ENCODE results near the gene TSPAN31. TPM values are rescaled to one million over a fixed set of nuclear protein-coding genes. Genes with fewer than 3 reads are reported as not detected.

Gene TSPAN31
- total and polyA plus RNA-seq, 9 of the 15 experiments (the other 6 are each of a cell fraction or from before 2014, with no cell fraction given): 11.3 to 26.4 (median 14.3) TPM

- FAIRE-seq: no peak
- peak in 1 of 4 experiments; percentile 23 for DNase-seq (ENCODE audit: extremely low read depth in 1 of 4, low spot score in 3 of 4)
- Histone ChIP-seq H3K27ac (ENCODE audit: extremely low read depth, low read depth, low read length) (no peak within 1 kb of the TSS), H3K36me3 (ENCODE audit: control insufficient read depth, insufficient read depth, low read length) (no peaks in the 10 kb centered on the region), H4K20me1 (replicated peaks; ENCODE audit: control insufficient read depth, insufficient read depth, low read length) (no peaks in the 10 kb centered on the region), H3K9me1 (ENCODE audit: control insufficient read depth, insufficient read depth, low read length) (no peaks in the 10 kb centered on the region), H3K27me3 (ENCODE audit: control insufficient read depth in 2 of 2, insufficient read depth in 2 of 2, low read length in 2 of 2) (peaks cover 2 to 36% of the 10 kb centered on the region in 2 experiments; a peak in 3 of 5 replicates), H3K4me1 (replicated peaks in 1 of 2; ENCODE audit: control insufficient read depth in 2 of 2, insufficient read depth in 2 of 2, low read length in 2 of 2) (peaks cover 9 to 36% of the 10 kb centered on the region in 2 experiments; a peak in 4 of 5 replicates), H3K9me3 (replicated peaks; ENCODE audit: control insufficient read depth, insufficient read depth, low read depth, low read length) (no peaks in the 10 kb centered on the region), H3K4me2 (ENCODE audit: insufficient read depth, low read length) (no peak within 1 kb of the TSS), H3K4me3 (no peak within 1 kb of the TSS), H3K9ac (ENCODE audit: insufficient read depth in 1 of 2, low read depth in 2 of 2, low read length in 2 of 2) (0 out of 4 replicates have a peak within 1 kb of the TSS, but pooled peaks of 1 of the 2 experiments have one; percentile 87), H3K79me2 (ENCODE audit: control insufficient read depth, insufficient read depth, low read length) (no peaks in the 10 kb centered on the region), H2AFZ (ENCODE audit: low read depth, low read length) (no peak within 1 kb of the TSS)
- no TSS peak for BruUV-seq (replicated peaks)
- intact Hi-C loops (cut with micrococcal nuclease): loop anchor here (5.0 kb wide), 1 partner anchor 216 kb away; the partner anchor contains the start of genes DDIT3 and MBD6
- ATAC-seq: no peak
- ChIA-PET CTCF (ENCODE audit: low intra/inter-chr PET ratio) (no interaction called here), POLR2A (interaction anchor here (0.7 to 1.1 kb wide), 4 partner anchors 9 to 148 kb away, joined by 3 to 6 read pairs (median 4); partner anchors contain the start of gene PIP4K2C)
- in situ Hi-C loops (cut with MboI): no loop called here
- WGBS (ENCODE audit: insufficient coverage, low coverage, missing lambda C conversion rate): 54% methylated on average over 8 of the region's 36 CpGs
- TF ChIP-seq FOXJ3 (CRISPR knock-in tag; IDR thresholded peaks at IDR 0.05) (no peak), ZNF76 (CRISPR knock-in tag; IDR thresholded peaks at IDR 0.05; ENCODE audit: borderline replicate concordance) (no peak), MTA1 (IDR thresholded peaks at IDR 0.05; ENCODE audit: borderline replicate concordance) (no peak), ZBTB7A (IDR thresholded peaks at IDR 0.05; ENCODE audit: borderline replicate concordance, control insufficient read depth, low read depth, low read length) (peak; percentile 52; the same call in 1 of the 2 replicates), MYBL2 (IDR thresholded peaks at IDR 0.05; ENCODE audit: low read depth) (no peak), MYBL2 (CRISPR knock-in tag; IDR thresholded peaks at IDR 0.05; ENCODE audit: borderline replicate concordance) (no peak), NR2C2 (CRISPR knock-in tag; IDR thresholded peaks at IDR 0.05) (no peak), NR2C2 (tag; IDR thresholded peaks at IDR 0.05) (no peak), ZBTB26 (CRISPR knock-in tag; IDR thresholded peaks at IDR 0.05) (no peak), NCOA4 (IDR thresholded peaks at IDR 0.05; ENCODE audit: partially characterized antibody) (no peak)
- TF ChIP-seq, protein P1, sequence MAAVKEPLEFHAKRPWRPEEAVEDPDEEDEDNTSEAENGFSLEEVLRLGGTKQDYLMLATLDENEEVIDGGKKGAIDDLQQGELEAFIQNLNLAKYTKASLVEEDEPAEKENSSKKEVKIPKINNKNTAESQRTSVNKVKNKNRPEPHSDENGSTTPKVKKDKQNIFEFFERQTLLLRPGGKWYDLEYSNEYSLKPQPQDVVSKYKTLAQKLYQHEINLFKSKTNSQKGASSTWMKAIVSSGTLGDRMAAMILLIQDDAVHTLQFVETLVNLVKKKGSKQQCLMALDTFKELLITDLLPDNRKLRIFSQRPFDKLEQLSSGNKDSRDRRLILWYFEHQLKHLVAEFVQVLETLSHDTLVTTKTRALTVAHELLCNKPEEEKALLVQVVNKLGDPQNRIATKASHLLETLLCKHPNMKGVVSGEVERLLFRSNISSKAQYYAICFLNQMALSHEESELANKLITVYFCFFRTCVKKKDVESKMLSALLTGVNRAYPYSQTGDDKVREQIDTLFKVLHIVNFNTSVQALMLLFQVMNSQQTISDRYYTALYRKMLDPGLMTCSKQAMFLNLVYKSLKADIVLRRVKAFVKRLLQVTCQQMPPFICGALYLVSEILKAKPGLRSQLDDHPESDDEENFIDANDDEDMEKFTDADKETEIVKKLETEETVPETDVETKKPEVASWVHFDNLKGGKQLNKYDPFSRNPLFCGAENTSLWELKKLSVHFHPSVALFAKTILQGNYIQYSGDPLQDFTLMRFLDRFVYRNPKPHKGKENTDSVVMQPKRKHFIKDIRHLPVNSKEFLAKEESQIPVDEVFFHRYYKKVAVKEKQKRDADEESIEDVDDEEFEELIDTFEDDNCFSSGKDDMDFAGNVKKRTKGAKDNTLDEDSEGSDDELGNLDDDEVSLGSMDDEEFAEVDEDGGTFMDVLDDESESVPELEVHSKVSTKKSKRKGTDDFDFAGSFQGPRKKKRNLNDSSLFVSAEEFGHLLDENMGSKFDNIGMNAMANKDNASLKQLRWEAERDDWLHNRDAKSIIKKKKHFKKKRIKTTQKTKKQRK (IDR thresholded peaks at IDR 0.05; ENCODE audit: borderline replicate concordance, low read depth, low read length): no peak
- TF ChIP-seq, protein P2, sequence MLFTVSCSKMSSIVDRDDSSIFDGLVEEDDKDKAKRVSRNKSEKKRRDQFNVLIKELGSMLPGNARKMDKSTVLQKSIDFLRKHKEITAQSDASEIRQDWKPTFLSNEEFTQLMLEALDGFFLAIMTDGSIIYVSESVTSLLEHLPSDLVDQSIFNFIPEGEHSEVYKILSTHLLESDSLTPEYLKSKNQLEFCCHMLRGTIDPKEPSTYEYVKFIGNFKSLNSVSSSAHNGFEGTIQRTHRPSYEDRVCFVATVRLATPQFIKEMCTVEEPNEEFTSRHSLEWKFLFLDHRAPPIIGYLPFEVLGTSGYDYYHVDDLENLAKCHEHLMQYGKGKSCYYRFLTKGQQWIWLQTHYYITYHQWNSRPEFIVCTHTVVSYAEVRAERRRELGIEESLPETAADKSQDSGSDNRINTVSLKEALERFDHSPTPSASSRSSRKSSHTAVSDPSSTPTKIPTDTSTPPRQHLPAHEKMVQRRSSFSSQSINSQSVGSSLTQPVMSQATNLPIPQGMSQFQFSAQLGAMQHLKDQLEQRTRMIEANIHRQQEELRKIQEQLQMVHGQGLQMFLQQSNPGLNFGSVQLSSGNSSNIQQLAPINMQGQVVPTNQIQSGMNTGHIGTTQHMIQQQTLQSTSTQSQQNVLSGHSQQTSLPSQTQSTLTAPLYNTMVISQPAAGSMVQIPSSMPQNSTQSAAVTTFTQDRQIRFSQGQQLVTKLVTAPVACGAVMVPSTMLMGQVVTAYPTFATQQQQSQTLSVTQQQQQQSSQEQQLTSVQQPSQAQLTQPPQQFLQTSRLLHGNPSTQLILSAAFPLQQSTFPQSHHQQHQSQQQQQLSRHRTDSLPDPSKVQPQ (CRISPR knock-in tag; IDR thresholded peaks at IDR 0.05; ENCODE audit: borderline replicate concordance): no peak
Measured at GRCh38 chr12:57738661-57739237, 6.1 kb upstream of the TSPAN31 start, which contains the start of gene AGAP2. Gene AGAP2 (minus strand): TSS chr12:57738742. CDS start chr12:57738246, 496 bp downstream.

All from K562 (cell line).